CD14-positive monocyte (primary cell): ENCODE results near the gene BCL2L12. TPM values are rescaled to one million over a fixed set of nuclear protein-coding genes. Genes with fewer than 3 reads are reported as not detected.
"Not testable (repeated sequence)": the region's sequence is repeated elsewhere in the genome, so short reads cannot be mapped to it uniquely, and the experiment has no call there.

ENCODE experiments used
- DNase-seq, 3 donors: peaks; one replicate each; pipeline ENCODE4 v3.0.0-alpha.2; 2011 to 2022
- H2AFZ ChIP-seq: 2 replicates; pipeline ENCODE4 v1.6.0; 2012; ENCODE audit warnings: mild to moderate bottlenecking, low read depth, low read length, inconsistent platforms; ENCODE audit not compliant: insufficient read depth, poor library complexity, severe bottlenecking
- H3K27ac ChIP-seq, 2 donors: 1 replicate in 1 of 2; 2 replicates in 1 of 2; pipeline ENCODE4 v1.5.1; 2012 to 2013; ENCODE audit warnings: low read length in 2 of 2, control low read depth in 1 of 2, inconsistent platforms in 1 of 2, low read depth in 1 of 2, mild to moderate bottlenecking in 1 of 2
- H3K27me3 ChIP-seq, 2 donors: one replicate each; pipeline versions ENCODE4 v1.6.0 to v1.6.1; 2011 to 2013; ENCODE audit warnings: low read length in 2 of 2; ENCODE audit not compliant: control insufficient read depth in 2 of 2, insufficient read depth in 2 of 2
- H3K36me3 ChIP-seq, 2 donors: replicated peaks in 1 of 2; 1 replicate in 1 of 2; 2 replicates in 1 of 2; pipeline versions ENCODE4 v1.5.1 to v1.6.1; 2012 to 2013; ENCODE audit warnings: low read length in 2 of 2, control low read depth in 1 of 2, inconsistent platforms in 1 of 2, mild to moderate bottlenecking in 1 of 2; ENCODE audit not compliant: insufficient read depth in 2 of 2, control insufficient read depth in 1 of 2
- H3K4me1 ChIP-seq, 2 donors: 1 replicate in 1 of 2; 2 replicates in 1 of 2; pipeline versions ENCODE4 v1.5.1 to v1.6.1; 2012 to 2013; ENCODE audit warnings: low read length in 2 of 2, control low read depth in 1 of 2, inconsistent platforms in 1 of 2, mild to moderate bottlenecking in 1 of 2, moderate library complexity in 1 of 2; ENCODE audit not compliant: insufficient read depth in 2 of 2, control insufficient read depth in 1 of 2
- H3K4me2 ChIP-seq: replicated peaks from 2 replicates; pipeline ENCODE3; 2012; ENCODE audit warnings: low read length, moderate library complexity, mild to moderate bottlenecking; ENCODE audit not compliant: poor library complexity, severe bottlenecking; ENCODE audit errors: extremely low read depth
- H3K4me3 ChIP-seq, 3 experiments: fragments of 200-600 bp in 1 of 3; sonication (generic) in 1 of 3; replicated peaks in 1 of 3; 1 replicate in 2 of 3; 2 replicates in 1 of 3; pipeline ENCODE4 v1.5.1; 2011 to 2013; ENCODE audit warnings: low read length in 3 of 3, mild to moderate bottlenecking in 3 of 3, control low read depth in 2 of 3, low read depth in 2 of 3, inconsistent platforms in 1 of 3, moderate library complexity in 1 of 3
- H3K79me2 ChIP-seq: 2 replicates; pipeline ENCODE4 v1.6.0; 2012; ENCODE audit warnings: mild to moderate bottlenecking, control low read depth, inconsistent platforms, low read length, moderate library complexity; ENCODE audit not compliant: insufficient read depth
- H3K9ac ChIP-seq: 2 replicates; pipeline ENCODE4 v1.6.0; 2017; ENCODE audit warnings: low read length, mild to moderate bottlenecking; ENCODE audit not compliant: insufficient read depth, poor library complexity, severe bottlenecking
- H3K9me3 ChIP-seq, 2 donors: replicated peaks in 1 of 2; 1 replicate in 1 of 2; 2 replicates in 1 of 2; pipeline versions ENCODE4 v1.5.1 to v1.6.1; 2012 to 2013; ENCODE audit warnings: low read length in 2 of 2, control low read depth in 1 of 2; ENCODE audit not compliant: control insufficient read depth in 1 of 2, insufficient read depth in 1 of 2
- H4K20me1 ChIP-seq: 2 replicates; pipeline ENCODE4 v1.6.0; 2012; ENCODE audit warnings: mild to moderate bottlenecking, low read length, control low read depth, moderate library complexity; ENCODE audit not compliant: insufficient read depth
- H3K27ac Mint-ChIP-seq, 7 donors: one replicate each; pipeline ENCODE4 v1.8.0; 2020; ENCODE audit warnings: mild to moderate bottlenecking in 7 of 7, mixed read lengths in 7 of 7, moderate library complexity in 6 of 7, inconsistent platforms in 2 of 7
- H3K27me3 Mint-ChIP-seq, 3 donors: one replicate each; pipeline ENCODE4 v1.8.0; 2021 to 2022; ENCODE audit warnings: low read depth in 3 of 3, mild to moderate bottlenecking in 3 of 3, mixed read lengths in 3 of 3, moderate library complexity in 3 of 3, inconsistent platforms in 1 of 3
- H3K36me3 Mint-ChIP-seq, 2 donors: one replicate each; pipeline ENCODE4 v1.8.0; 2020; ENCODE audit warnings: mixed read lengths in 2 of 2, inconsistent platforms in 1 of 2, mild to moderate bottlenecking in 1 of 2
- H3K4me1 Mint-ChIP-seq: one replicate; pipeline ENCODE4 v1.8.0; 2020; ENCODE audit warnings: mild to moderate bottlenecking, mixed read lengths
- H3K4me3 Mint-ChIP-seq, 2 donors: one replicate each; pipeline ENCODE4 v1.8.0; 2020; ENCODE audit warnings: mild to moderate bottlenecking in 2 of 2, mixed read lengths in 2 of 2, moderate library complexity in 1 of 2
- H3K9me3 Mint-ChIP-seq, 7 donors: one replicate each; pipeline ENCODE4 v1.8.0; 2020 to 2022; ENCODE audit warnings: mixed read lengths in 7 of 7, mild to moderate bottlenecking in 6 of 7, moderate library complexity in 6 of 7, inconsistent platforms in 2 of 7
- CTCF ChIP-seq: fragments of 200-600 bp; IDR thresholded peaks from one replicate; pipeline ENCODE4 v1.8.0; 2022; ENCODE audit warnings: antibody characterized with exemption, mild to moderate bottlenecking
- WGBS: methylation state at CpG from one replicate; pipeline ENCODE4 v1.1.5; 2013; ENCODE audit warnings: missing lambda C conversion rate; ENCODE audit not compliant: insufficient coverage; 5-methylcytosine and 5-hydroxymethylcytosine counted together
- intact Hi-C, 2 donors: fragments of 100-400 bp; cut with micrococcal nuclease; formaldehyde crosslinking; loops; one replicate each; pipeline versions ENCODE4 v1.15.0 to v1.15.1; 2023
- polyA plus RNA-seq, 3 donors: library from polyadenylated mRNA; depleted of rRNA in 1 of 3; unstranded in 2 of 3; stranded (reverse) in 1 of 3; fragments of 300-500 nt in 2 of 3; fragments of >200 nt in 1 of 3; fragmentation: Illumina TruSeq in 2 of 3; gene quantifications; 1 replicate in 2 of 3; 2 replicates in 1 of 3; pipeline ENCODE4 v1.2.3, GENCODE V29; 2012 to 2021

BCL2L12 gene
- polyA plus RNA-seq, 3 donors = 5.7 to 10.3 (median 8.6) TPM

DNA sequence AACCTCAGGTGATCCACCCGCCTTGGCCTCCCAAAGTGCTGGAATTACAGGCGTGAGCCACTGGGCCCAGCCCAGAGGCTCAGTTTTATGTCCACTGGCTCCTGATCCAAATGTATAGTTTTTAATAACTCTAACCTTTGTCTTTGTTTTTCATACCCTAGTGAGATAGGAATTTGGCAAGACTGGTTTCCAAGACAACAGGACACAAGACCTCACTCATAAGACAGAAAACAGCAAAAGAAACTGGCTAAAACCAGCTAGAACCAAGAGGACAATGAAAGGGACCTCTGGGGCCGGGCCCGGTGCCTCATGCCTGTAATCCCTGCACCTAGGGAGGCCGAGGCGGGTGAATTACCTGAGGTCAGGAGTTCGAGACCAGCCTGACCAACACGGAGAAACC is 52.8 kb downstream of the BCL2L12 start:
- no peak overlapping the region for H3K4me3 ChIP-seq
- no peaks in the 10 kb centered on the region for H3K79me2 ChIP-seq
- H3K4me1 ChIP-seq = peaks cover 7 to 9% of the 10 kb centered on the region in 2 donors
- H3K9me3 ChIP-seq = no peaks in the 10 kb centered on the region
- peaks cover 0 to 14% (median 2%) of the 10 kb centered on the region in 7 donors for H3K9me3 Mint-ChIP-seq
- no peak for DNase-seq
- H2AFZ ChIP-seq = no peak overlapping the region
- H3K27ac ChIP-seq = no peak overlapping the region
- intact Hi-C loops = no loop called here
- peak overlapping the region in 1 of 7 donors; percentile 50 for H3K27ac Mint-ChIP-seq
- no peak overlapping the region for H3K4me2 ChIP-seq
- H4K20me1 ChIP-seq = no peaks in the 10 kb centered on the region
- H3K27me3 Mint-ChIP-seq = peaks cover 0 to 4% (median 2%) of the 10 kb centered on the region in 3 donors
- peaks cover 8% of the 10 kb centered on the region for H3K4me1 Mint-ChIP-seq
- H3K36me3 Mint-ChIP-seq = no peaks in the 10 kb centered on the region
- no peak overlapping the region for H3K4me3 Mint-ChIP-seq
- WGBS = 100% methylated on average over 7 of the region's 8 CpGs
- H3K36me3 ChIP-seq = no peaks in the 10 kb centered on the region
- no peaks in the 10 kb centered on the region for H3K27me3 ChIP-seq
- no peak overlapping the region for H3K9ac ChIP-seq
- no peak for TF ChIP-seq CTCF

DNA sequence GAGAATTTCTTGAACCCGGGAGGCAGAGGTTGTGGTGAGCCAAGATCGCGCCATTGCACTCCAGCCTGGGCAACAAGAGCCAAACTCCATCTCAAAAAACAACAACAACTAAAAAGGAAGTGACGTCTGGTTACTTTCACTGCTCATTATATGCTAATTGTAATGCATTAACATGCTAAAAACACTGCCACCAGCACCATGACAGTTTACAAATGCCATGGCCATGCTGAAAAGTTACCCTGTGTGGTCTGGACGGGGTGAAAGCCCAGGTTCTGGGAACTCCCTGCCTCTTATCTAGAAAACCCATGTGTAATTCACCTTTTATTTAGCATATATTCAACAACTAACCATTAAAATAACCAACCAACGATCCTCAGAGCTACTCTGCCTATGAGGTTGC is 53.3 kb downstream of the BCL2L12 start:
- H3K9ac ChIP-seq = no peak overlapping the region
- H4K20me1 ChIP-seq = no peaks in the 10 kb centered on the region
- no peaks in the 10 kb centered on the region for H3K79me2 ChIP-seq
- H3K9me3 Mint-ChIP-seq = peaks cover 0 to 14% (median 2%) of the 10 kb centered on the region in 7 donors
- peak overlapping the region in 3 of 7 donors; percentile 12 to 50 (median 28) for H3K27ac Mint-ChIP-seq
- H3K36me3 Mint-ChIP-seq = no peaks in the 10 kb centered on the region
- 84% methylated on average over 2 of the region's 6 CpGs for WGBS
- H2AFZ ChIP-seq = peak overlapping the region; percentile 17
- TF ChIP-seq CTCF = no peak
- no peaks in the 10 kb centered on the region for H3K36me3 ChIP-seq
- DNase-seq = no peak
- H3K4me1 ChIP-seq = peaks cover 7 to 9% of the 10 kb centered on the region in 2 donors
- peaks cover 0 to 4% (median 2%) of the 10 kb centered on the region in 3 donors for H3K27me3 Mint-ChIP-seq
- H3K27me3 ChIP-seq = no peaks in the 10 kb centered on the region
- H3K9me3 ChIP-seq = no peaks in the 10 kb centered on the region
- intact Hi-C loops = no loop called here
- no peak overlapping the region for H3K27ac ChIP-seq
- H3K4me3 ChIP-seq = no peak overlapping the region
- peaks cover 8% of the 10 kb centered on the region for H3K4me1 Mint-ChIP-seq
- no peak overlapping the region for H3K4me3 Mint-ChIP-seq
- H3K4me2 ChIP-seq = no peak overlapping the region

DNA sequence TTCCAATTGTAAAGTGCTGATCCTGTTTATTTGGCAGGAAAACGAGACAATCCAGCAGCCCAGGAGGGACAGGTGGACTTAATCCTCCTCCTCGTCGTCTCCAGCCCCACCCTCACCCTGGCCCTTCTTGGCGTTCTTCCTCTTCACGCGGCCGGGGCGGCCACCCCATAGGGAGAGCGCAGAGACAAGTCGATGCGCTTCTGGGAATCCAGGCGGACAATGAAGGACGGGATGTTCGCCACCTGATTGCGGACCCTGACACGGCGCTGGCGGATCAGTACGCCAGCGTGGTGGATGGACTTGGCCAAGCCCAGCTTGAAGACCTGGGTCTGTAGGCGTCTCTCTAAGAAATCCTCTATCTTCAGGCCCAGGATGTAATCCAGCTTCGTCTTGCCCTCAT is 53.7 kb downstream of the BCL2L12 start:
- Mint-ChIP-seq H3K27ac (peak overlapping the region in 2 of 7 donors; percentile 12 to 24), H3K4me1 (peaks cover 10% of the 10 kb centered on the region), H3K9me3 (peaks cover 0 to 14% (median 2%) of the 10 kb centered on the region in 7 donors)
- H4K20me1 ChIP-seq, H3K36me3 ChIP-seq, H3K9me3 ChIP-seq, H3K36me3 Mint-ChIP-seq, H3K4me3 ChIP-seq, H2AFZ ChIP-seq, intact Hi-C loops, H3K27me3 ChIP-seq, H3K4me3 Mint-ChIP-seq, H3K4me1 ChIP-seq, H3K9ac ChIP-seq, H3K27me3 Mint-ChIP-seq, DNase-seq, H3K79me2 ChIP-seq, H3K4me2 ChIP-seq, H3K27ac ChIP-seq: not testable (repeated sequence)
- 90% methylated on average over 22 of the region's 22 CpGs for WGBS
